ENCODE measurements around the gene HCN2.
"Not testable (repeated sequence)": the region's sequence is repeated elsewhere in the genome, so short reads cannot be mapped to it uniquely, and the experiment has no call there.

HCN2 gene

GRCh38 chr19:607301-608154 lies 17.8 kb downstream of the HCN2 start:
- no peak for DNase-seq

GRCh38 chr19:608155-609003 lies 18.7 kb downstream of the HCN2 start:
- no peak for DNase-seq

GRCh38 chr19:609004-609346 lies 19.3 kb downstream of the HCN2 start:
- DNase-seq: peak; percentile 43

GRCh38 chr19:610071-610800 lies 20.6 kb downstream of the HCN2 start:
- DNase-seq: peak; percentile 38

- DNase-seq: peak; percentile 40
These were observed 21.3 kb downstream of the HCN2 start for GRCh38 chr19:610801-611480.

- DNase-seq: no peak
These were observed 21.8 kb downstream of the HCN2 start for GRCh38 chr19:611481-611868.

- DNase-seq: no peak
These were observed 23.3 kb downstream of the HCN2 start for GRCh38 chr19:612941-613340.

- no peak for DNase-seq
These were observed 24.3 kb downstream of the HCN2 start for GRCh38 chr19:613732-614567.

- no peak for DNase-seq
These were observed 25.9 kb downstream of the HCN2 start for GRCh38 chr19:615619-616018.

- no peak for DNase-seq
These were observed 26.5 kb downstream of the HCN2 start for GRCh38 chr19:616062-616700.

- DNase-seq: no peak
These were observed 27.3 kb downstream of the HCN2 start for GRCh38 chr19:616747-617526.

GRCh38 chr19:617551-618246 lies 28.0 kb downstream of the HCN2 start:
- no peak for DNase-seq

GRCh38 chr19:618247-618619 lies 28.6 kb downstream of the HCN2 start:
- DNase-seq: no peak

- no peak for DNase-seq
These were observed 29.1 kb downstream of the HCN2 start for GRCh38 chr19:618674-619285.

- no peak for DNase-seq
These were observed 29.8 kb downstream of the HCN2 start for GRCh38 chr19:619286-620002.

- DNase-seq: no peak
These were observed 30.6 kb downstream of the HCN2 start for GRCh38 chr19:620166-620862.

- not testable (repeated sequence) for DNase-seq
These were observed 31.5 kb downstream of the HCN2 start for GRCh38 chr19:621191-621590.

- no peak for DNase-seq
These were observed 32.1 kb downstream of the HCN2 start for GRCh38 chr19:621819-622218.
